Endometrium (tissue), 2 donors: Measurements from ENCODE around the gene ADGRF4.
"Not testable (repeated sequence)": the region's sequence is repeated elsewhere in the genome, so short reads cannot be mapped to it uniquely, and the experiment has no call there.

ENCODE experiments used
- FAIRE-seq: peaks from 2 replicates; lab custom pipeline; 2012; peaks lifted over from hg19 to GRCh38; lab: Jason Lieb, UNC
- donor health status: control.
- donor health status: control.

ADGRF4 gene

GRCh38 chr6:47734831-47735481, 36.6 kb downstream of the ADGRF4 start:
- FAIRE-seq: no peak

GRCh38 chr6:47736083-47736700, 37.8 kb downstream of the ADGRF4 start:
- FAIRE-seq: no peak

GRCh38 chr6:47737406-47737805, 39.0 kb downstream of the ADGRF4 start:
- no peak for FAIRE-seq

- no peak for FAIRE-seq
These were observed 42.3 kb downstream of the ADGRF4 start for GRCh38 chr6:47740714-47741113.

- FAIRE-seq: no peak
These were observed 43.4 kb downstream of the ADGRF4 start for GRCh38 chr6:47741807-47742206.

- no peak for FAIRE-seq
These were observed 45.4 kb downstream of the ADGRF4 start for GRCh38 chr6:47743744-47744143.

- FAIRE-seq: not testable (repeated sequence)
These were observed 46.9 kb downstream of the ADGRF4 start for GRCh38 chr6:47745269-47745668.

- no peak for FAIRE-seq
These were observed 51.4 kb downstream of the ADGRF4 start for GRCh38 chr6:47749757-47750156.

GRCh38 chr6:47752801-47753200, 54.4 kb downstream of the ADGRF4 start:
- no peak for FAIRE-seq

GRCh38 chr6:47759364-47759763, 61.0 kb downstream of the ADGRF4 start:
- no peak for FAIRE-seq

GRCh38 chr6:47762502-47762901, 64.1 kb downstream of the ADGRF4 start:
- no peak for FAIRE-seq

GRCh38 chr6:47766445-47766844, 68.1 kb downstream of the ADGRF4 start:
- FAIRE-seq: no peak

GRCh38 chr6:47767102-47767501, 68.7 kb downstream of the ADGRF4 start:
- FAIRE-seq: no peak

GRCh38 chr6:47769982-47770381, 71.6 kb downstream of the ADGRF4 start:
- FAIRE-seq: no peak
